Germinal center (tissue), 1 donor: ENCODE measurements around the gene WDR55.
"Not testable (repeated sequence)": the region's sequence is repeated elsewhere in the genome, so short reads cannot be mapped to it uniquely, and the experiment has no call there.

Experiments
- DNase-seq: peaks from one replicate; pipeline ENCODE4 v3.0.0; 2012; ENCODE audit warnings: mixed read lengths, low spot score

The WDR55 gene

GRCh38 chr5:140710899-140711552 lies 46.3 kb downstream of the WDR55 start:
- peak; percentile 50 for DNase-seq

GRCh38 chr5:140711794-140712193 lies 47.1 kb downstream of the WDR55 start:
- DNase-seq: no peak

GRCh38 chr5:140713562-140714094 lies 48.9 kb downstream of the WDR55 start:
- DNase-seq: no peak

- not testable (repeated sequence) for DNase-seq
Measured at GRCh38 chr5:140716238-140716637, 51.5 kb downstream of the WDR55 start.

GRCh38 chr5:140718266-140718592 lies 53.5 kb downstream of the WDR55 start:
- no peak for DNase-seq

GRCh38 chr5:140720738-140721137 lies 56.0 kb downstream of the WDR55 start:
- not testable (repeated sequence) for DNase-seq

- not testable (repeated sequence) for DNase-seq
Measured at GRCh38 chr5:140721395-140721794, 56.7 kb downstream of the WDR55 start.
